Fibroblast of upper back skin (primary cell): ENCODE results near the gene IBA57.

Source experiments
- DNase-seq: peaks from one replicate; pipeline ENCODE4 v3.0.0-alpha.2; 2013

The IBA57 gene

DNA sequence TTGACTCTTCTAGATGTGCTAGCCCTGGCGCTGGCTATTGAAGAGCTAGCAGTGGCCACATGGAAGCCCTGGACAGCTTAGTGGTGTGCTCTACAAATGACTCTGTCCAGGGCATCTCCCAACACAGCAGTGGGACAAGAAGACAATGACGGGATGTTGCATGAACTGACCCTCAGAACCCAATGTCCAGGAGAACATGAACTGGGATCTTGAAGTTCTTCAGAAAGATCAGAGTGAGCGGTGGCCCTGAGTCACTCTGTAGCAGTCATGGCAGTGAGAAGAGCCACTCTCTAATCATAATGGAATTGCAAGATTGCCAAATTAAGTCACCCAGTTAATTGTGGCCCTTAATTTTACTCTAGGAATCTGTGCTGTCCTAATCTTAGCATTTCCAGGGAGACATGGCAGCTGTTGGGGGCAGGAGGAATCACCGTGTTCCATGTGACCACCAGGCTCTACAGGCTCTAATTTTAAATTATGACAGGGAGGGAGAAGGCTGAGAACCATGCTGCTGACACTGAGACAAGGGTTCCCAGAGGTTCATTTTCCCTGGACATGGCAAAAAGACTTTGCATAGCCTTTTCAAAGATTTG, 32.0 kb downstream of the IBA57 start:
- DNase-seq = no peak

DNA sequence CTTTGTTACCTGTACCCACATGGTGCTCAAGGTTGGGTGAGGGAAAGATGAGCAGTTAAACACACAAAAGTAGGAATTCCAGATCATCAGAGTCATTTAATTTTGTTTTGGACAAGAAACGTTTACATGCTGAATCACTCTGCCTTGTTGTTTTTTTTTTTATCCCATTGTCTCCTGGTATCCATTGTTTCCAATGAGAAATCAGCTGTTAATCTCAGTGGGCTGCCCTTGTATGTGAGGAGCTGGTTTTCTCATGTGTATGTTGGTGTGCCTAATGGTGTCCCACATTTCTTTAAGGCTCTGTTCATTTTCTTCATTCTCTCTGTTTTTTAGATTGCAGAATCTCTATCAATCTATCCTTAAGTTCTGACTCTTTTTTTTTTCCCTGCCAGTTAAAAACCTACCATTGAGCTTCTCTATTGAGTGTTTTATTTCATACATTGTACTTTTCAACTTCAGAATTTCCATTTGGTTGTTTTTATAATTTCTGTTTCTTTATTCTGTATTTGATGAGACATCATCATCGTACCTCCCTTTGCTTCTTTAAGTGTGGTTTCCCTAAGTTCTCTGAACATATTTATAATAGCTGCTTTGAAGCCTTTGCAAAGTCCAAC, 33.5 kb downstream of the IBA57 start:
- DNase-seq = no peak

DNA sequence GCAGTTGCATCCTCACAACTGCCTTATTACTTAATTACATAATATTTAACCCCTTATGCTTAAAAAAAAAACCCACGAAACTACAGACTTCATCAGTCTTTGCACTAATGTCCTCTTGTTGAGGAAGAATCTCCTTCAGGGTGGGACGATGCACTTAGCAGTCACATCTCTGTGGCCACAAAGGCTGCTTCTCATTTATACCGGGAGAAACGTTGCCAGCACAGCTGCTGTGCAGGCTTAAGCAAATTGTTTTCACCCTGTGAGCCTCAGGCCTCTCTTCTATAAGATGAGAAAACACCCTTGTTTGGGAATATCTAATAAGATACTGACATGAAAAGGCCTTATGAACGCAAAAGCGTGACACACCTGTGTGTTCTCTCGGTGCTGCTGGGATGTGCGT, 39.4 kb downstream of the IBA57 start:
- DNase-seq = no peak

DNA sequence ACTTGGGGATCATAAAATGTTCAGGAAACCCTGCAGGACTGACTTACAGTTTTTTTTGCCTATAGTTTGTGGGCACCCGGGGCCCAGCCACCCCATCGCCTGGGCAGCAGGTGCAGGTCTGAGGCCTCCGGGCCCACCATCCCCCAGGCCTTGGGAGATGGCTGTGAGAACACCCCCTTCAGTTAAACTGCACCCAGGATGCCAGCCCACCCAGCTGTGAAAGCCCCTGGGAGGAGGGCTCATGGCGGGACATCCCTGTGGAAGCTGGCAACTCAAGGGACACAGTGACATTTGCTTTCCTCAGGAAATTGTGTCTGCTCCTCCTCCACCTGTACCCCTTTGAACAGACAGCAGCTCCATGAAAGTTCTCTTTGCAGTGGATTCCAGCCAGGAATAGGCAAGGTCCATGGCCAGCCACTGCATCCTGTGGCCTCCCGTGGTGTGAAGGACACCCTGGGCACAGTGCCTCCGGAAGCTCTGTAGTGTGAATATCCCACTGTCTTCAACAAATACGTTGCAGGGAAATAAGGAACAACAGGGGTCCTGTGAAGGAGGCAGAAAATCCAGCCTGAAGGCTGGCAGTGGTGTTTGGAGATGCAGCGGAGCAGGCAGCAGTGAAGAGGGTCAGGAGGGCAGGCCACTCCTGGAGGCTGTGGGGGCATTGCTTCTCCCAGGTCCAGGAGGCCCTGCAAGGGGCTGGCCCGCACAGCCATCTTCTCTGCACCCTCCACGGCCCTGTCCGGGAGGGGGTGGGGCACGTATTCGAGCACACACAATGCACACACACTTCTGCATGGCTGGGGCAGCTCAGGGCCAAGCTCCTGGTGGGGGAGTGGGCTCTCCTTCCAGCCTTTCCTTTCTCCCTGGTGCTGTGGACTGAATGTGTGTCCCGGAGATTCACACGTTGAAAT, 40.2 kb downstream of the IBA57 start:
- DNase-seq = no peak

DNA sequence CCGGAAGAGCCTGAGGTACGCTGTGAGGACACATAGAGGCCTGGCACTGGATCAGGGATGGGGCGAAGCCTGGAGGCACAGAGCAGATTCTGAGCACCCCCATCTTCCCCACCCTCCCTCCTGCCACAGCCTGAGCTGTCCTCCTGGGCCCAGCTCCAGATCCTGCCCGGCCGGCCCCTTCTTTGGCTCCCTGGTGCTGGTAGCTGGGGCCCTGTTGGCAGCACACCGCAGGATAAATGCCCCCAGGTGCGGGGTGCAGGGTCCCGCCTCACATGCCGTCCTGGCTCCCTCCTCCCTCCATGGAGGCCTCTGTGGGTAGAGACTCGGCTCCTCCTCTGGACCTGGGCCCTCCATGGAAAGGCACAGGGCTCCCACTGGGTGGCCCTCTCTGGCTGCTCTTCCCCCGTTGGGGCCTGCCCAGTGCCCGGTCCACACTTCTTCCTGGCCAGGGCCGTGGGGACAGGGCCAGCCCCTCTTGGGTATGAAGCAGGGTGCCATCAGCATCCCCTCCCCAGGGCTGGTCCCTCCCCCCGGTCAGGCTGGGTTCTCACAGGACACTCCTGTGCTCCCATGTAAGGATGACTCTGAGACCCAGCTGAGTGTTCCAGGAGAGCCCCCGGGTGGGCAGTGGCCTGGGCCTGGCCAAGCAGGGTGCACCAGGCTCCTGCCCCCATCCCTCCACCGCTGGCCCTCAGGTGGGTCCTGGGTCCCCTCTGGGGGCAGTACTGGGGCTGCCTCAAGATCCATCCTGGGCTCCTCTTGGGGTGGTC, 41.2 kb downstream of the IBA57 start:
- DNase-seq = no peak

DNA sequence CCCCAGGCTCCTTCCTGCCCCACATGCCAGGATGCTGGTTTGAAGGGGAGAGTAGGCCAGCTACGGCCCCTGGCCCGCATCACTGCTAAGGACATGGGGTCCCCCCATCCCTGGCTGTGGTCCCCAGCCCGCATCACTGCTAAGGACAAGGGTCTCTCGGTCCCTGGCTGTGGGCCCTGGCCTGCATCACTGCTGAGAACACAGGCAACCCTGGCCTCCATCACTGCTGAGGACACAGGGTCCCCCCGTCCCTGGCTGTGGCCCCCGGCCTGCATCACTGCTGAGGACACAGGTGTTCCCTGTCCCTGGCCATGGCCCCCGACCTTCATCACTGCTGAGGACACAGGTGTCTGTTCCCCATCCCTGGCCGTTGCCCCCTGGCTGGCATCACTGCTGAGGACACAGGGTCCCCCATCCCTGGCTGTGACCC, 41.8 kb downstream of the IBA57 start:
- no peak for DNase-seq

DNA sequence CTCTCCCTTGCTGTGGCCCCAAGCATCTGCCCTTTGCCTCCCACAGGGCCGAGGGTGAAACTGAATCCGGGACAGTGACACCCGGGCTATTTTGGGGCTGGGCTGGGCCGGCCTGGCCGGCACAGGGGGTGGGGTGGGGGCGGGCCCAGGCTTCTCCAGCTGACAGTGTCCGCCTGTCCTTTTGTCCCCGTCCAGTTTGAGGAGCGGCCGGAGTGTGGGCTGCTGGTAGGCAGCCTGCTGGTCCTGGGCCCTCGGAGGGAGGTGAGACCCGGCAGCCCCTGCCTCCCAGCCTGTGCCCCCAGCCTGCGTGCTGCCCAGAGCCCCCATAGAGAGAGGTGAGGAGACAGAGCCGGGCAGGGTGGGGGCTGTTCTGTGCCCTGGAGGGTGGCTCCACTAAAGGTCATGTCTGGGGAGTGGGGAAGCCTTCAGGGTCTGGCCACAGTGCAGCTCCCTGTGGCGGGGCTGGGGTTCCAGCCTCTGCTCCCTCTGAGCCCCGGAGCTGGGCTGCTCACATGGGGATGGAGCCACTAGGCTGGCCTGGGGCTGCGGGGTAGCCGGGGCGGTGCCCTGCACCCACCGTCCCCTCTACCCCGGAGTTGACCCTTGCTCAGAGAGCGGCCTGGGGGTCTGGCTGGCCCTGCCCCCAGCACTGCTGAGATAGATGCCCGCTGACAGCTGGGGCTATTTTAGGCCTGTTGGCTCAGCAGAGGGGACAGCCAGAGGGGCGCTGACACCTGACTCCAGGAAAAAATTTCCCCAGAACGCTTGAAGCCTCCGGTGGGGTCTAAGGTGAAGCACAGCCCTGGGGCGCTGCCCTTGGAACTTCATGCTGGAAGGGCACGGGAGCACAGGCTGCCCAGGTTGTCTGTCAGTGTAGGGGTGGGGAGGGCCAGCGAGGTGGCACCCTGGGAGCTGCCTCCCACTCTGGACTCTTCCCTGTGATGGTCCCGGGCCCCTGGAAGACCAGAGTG, 42.5 kb downstream of the IBA57 start, which contains the start of gene OBSCN:
TSS of gene OBSCN (plus strand) at position 194 of the 971 bp plus-strand sequence. CDS start 3,740 bp downstream, outside the sequence.
- DNase-seq = no peak

DNA sequence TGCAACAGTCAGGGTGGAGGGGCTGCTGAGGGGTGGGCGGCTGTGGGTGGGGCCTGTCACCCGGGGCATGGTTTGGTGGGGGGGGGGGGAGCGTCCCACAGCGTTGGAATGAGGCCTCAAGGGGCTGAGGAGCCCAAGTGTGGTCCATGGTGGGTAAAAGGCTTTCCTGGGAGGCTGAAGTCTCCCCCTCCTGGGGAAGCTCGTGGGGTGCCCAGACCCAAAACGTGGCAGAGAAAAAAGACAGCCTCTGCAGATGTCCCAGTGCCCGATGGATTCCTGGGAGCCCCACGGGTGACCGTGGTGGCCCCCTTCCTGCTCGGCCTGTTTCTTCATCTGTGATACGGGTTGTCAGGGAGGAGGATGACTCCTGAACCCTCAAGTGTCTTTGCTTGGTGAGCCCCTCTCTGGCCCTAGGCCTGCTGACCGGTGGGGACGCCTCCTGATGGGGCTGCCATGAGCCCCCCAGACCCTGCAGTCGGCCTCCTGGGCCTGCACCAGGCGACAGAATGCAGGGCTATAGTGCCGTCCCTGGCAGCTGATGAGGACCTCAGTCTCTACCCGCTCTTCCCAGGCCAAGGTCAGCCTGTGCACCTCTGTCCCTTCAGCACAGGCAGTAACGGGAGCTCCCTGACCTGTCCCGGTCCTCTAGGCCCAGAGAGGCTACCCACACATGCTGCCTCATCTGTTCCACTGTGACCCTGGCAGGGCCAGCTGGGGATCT, 43.4 kb downstream of the IBA57 start:
- no peak for DNase-seq

DNA sequence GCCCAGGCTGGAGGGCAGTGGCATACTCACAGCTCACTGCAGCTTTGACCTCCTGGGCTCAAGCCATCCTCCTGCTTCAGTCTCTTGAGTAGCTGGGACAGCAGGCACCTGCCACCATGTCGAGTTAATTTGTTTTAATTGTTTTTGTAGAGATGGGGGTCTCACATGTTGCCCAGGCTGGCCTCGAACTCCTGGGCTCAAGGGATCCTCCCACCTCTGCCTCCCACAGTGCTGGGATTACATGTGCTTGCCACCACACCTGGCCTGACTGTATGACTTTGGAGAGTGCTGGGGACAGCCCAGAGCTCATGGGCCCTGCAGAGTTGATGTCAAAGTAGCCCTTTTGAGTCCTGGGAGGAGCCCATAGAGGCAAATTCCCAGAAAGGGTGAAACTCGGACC, 44.1 kb downstream of the IBA57 start:
- DNase-seq = no peak

DNA sequence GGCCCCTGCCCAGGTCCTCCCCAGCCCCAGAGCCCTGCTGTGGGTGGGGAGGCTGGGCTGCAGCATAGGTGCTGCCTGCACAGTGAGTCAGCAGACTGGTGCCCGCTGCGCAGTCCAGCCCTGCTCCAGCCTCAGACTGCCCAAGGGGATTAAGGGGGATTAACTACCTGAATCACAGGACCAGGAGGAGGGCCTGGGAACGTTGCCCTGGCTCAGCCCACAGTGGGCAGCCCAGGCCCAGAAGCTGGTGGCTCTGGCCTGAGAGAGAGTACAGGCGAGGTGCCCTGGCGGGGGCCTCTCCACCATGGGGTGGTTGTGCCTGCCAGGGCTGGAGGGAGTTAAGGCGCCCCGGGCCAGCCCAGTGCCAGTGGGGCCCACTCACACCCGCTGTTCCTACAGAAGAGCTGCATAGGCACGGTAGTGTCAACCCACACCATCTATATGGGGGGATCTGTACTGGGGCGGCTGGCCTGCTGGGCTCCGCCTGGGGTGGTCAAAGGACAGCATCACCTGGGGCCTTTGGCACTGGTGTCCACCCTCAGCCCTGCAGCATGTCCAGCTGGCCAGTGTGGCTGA, 44.6 kb downstream of the IBA57 start:
- no peak for DNase-seq

DNA sequence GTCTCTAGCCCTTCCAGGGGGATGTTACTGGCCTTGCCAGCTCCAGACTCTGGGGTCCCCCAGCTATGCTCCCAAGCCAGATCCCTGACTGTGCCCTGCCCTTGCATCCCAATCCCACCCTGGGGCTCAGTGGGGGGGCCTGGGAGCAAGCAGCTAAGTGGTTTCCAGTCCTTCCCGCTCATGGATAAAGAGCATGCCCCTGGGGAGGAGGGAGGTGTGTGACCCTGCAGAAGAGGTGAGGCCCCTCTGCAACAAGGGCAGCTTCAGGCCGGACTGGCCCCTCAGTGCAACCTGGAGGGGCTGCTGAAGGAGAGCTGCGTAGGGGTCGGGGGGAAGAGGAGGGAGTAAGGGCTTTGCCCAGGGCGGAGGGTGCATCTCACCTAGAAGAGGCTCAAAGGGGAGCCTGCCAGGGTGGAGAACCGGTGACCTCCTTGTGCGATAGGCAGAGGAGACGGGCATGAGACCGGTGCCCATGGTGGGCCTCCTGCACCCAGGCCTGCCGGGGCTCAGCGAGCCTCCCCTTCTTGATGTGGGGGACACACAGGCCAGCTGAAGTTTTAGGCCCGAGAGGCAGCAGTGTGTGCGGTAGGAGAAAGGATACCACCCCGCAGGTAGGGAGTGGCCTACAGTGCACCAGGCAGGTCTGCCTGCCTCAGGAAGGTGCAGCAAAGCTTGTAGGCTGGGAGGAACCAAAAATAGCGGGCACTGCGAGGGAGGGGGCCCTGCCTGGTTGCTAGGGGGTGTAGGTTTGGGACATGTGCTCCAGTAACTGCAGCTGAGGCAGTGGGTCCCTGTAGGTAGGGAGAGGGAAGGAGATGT, 45.3 kb downstream of the IBA57 start:
- no peak for DNase-seq

DNA sequence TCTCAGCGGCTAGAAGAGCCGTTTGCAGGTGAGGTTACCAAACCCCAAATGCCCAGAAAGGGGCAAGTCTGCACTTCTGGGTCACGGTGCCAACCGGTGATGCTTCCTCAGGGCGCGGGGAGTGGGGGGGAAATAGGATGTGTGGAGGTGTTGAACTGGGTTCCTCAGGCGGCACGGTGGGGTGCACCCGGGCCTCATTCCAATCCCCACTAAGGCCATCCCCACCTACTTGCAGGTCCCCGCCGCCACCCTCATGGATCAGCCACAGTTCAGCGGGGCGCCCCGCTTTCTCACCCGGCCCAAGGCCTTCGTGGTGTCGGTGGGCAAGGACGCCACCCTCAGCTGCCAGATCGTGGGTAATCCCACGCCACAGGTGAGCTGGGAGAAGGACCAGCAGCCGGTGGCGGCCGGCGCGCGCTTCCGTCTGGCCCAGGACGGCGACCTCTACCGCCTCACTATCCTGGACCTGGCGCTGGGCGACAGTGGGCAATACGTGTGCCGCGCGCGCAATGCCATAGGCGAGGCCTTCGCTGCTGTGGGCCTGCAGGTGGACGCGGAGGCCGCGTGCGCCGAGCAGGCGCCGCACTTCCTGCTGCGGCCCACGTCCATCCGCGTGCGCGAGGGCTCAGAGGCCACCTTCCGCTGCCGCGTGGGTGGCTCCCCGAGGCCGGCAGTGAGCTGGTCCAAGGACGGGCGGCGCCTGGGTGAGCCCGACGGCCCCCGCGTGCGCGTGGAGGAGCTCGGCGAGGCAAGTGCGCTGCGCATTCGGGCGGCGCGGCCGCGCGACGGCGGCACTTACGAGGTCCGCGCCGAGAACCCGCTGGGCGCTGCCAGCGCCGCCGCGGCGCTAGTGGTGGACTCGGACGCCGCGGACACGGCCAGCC, 46.2 kb downstream of the IBA57 start:
- DNase-seq = no peak

DNA sequence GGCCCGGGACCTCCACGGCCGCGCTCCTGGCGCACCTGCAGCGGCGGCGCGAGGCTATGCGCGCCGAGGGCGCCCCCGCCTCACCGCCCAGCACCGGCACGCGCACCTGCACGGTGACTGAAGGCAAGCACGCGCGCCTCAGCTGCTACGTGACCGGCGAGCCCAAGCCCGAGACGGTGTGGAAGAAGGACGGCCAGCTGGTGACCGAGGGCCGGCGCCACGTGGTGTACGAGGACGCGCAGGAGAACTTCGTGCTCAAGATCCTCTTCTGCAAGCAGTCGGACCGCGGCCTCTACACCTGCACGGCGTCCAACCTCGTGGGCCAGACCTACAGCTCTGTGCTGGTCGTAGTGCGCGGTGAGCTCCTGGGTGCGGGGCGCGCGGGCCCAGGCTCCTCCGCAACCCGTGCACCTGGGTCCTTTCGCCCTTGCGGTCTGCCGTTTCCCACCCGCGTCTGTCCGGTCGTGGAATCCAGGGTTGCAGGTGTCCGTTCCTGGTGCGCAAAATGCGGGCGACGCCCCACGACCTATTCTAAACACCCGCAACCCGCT, 46.9 kb downstream of the IBA57 start:
- DNase-seq = no peak

DNA sequence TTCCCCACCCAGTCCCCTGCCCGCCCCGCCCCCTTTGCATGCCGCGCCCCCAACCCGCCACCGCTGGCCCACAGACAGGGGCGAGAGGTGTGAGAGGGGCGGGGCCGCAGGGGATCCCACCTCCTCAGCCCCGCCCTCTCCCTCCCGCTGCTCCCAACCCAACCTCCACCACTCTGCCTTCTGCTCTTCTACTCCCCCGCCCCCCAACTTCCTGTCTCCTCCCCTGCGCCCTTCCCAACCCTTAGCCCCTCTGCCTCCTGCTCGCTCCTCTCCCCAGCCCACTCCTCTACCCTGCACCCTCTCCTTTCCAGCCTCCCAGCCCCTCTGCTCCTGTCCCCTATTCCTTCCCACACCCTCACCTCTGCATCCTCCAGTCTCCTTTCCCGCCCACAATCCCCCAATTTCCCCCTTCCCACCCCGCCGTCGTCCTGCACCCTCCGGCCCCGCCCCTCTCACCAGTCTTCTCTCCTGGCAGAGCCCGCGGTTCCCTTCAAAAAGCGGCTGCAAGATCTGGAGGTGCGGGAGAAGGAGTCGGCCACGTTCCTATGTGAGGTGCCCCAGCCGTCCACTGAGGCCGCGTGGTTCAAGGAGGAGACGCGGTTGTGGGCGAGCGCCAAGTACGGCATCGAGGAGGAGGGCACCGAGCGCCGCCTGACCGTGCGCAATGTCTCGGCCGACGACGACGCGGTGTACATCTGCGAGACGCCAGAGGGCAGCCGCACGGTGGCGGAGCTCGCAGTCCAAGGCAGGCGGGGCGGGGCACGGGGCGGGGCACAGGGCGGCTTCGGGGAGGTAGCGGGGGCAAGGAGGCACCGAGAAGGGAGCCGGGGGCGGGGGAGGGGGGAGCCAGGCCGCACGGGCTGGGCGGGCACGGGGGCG, 47.6 kb downstream of the IBA57 start:
- DNase-seq = peak; percentile 70

DNA sequence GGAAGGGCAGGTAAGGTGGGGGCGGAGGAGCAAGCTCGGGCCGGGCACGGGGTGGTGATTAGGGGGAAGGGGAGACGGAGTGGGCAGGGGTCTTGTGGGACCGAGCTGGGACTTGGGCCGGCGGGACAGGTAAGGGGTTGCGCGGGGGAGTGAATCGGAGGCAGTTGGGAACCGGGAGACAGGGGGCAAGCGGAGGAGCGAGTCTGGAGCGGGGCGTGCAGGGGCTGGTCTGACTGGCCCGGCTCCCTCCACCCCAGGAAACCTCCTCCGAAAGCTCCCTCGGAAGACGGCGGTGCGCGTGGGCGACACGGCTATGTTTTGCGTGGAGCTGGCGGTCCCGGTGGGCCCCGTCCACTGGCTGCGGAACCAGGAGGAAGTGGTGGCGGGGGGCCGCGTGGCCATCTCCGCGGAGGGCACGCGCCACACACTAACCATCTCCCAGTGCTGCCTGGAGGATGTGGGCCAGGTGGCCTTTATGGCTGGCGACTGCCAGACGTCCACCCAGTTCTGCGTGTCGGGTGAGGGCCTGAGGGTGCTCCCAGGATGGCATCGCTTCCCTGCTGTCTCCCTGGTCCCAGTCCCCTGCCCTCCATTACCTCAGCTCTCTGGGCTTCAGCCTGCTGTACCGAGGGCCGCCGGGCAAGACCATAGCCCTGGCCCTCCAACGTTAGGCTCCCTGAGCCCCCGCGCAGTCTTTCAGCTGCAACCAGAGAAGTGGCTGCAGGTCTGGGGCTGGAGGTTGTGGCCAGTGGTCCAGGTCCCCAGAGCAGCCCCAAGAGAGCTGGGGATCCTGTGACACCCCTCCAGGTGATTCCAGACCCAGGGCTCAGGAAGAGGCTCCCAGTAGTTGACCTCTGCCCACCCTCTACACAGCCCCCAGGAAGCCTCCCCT, 48.6 kb downstream of the IBA57 start:
- no peak for DNase-seq

DNA sequence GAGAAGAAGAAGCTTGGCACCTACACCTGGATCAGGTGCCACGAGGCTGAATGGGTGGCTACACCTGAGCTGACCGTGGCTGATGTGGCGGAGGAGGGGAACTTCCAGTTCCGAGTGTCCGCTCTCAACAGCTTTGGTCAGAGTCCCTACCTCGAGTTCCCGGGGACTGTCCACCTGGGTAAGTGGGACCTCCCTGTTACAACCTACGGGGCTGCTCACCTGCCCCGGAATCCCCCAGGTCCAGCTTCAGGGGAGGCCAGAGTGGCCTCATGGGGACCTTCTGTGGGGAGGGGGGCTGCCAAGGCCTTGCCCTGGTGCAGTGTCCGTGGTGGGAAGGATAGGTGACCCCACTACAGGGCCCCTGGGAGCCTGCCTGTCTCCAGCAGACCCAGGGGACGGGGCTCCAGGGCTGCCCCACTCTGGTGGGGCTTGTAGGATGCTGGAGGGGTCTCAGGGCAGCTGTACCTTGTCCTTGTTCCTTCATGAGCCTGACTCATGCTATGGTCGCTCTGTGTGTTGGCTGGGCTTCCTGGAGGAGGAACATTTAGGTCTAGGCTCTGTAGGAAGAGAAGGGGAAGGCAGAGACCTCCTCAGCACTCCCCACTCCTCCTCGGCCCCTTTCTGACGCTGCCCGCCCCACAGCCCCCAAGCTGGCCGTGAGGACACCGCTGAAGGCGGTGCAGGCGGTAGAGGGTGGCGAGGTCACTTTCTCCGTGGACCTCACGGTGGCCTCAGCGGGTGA, 49.5 kb downstream of the IBA57 start:
- DNase-seq = no peak
